H9 (cell line): ENCODE measurements around the gene SCFD2. TPM values are rescaled to one million over a fixed set of nuclear protein-coding genes. Genes with fewer than 3 reads are reported as not detected.
"Not testable (repeated sequence)": the region's sequence is repeated elsewhere in the genome, so short reads cannot be mapped to it uniquely, and the experiment has no call there.

ENCODE experiments used
- DNase-seq: peaks from one replicate; pipeline ENCODE4 v3.0.0-alpha.2; 2017
- H2AFZ ChIP-seq: one replicate; pipeline ENCODE4 v1.6.1; 2013; ENCODE audit warnings: mild to moderate bottlenecking, low read length, control low read depth, moderate library complexity
- H2AK5ac ChIP-seq: 2 replicates; pipeline ENCODE4 v1.6.1; 2013; ENCODE audit warnings: low read length, control low read depth, mixed read lengths; ENCODE audit not compliant: insufficient read length
- H2BK120ac ChIP-seq: one replicate; pipeline ENCODE4 v1.6.1; 2013; ENCODE audit warnings: low read depth, mild to moderate bottlenecking, low read length, control low read depth, inconsistent platforms; ENCODE audit not compliant: poor library complexity, severe bottlenecking
- H2BK12ac ChIP-seq: 2 replicates; pipeline ENCODE4 v1.6.1; 2013; ENCODE audit warnings: low read length, control low read depth, mixed read lengths, low read depth; ENCODE audit not compliant: insufficient read length
- H2BK15ac ChIP-seq: 2 replicates; pipeline ENCODE4 v1.6.1; 2013; ENCODE audit warnings: low read depth, low read length, control low read depth
- H2BK20ac ChIP-seq: one replicate; pipeline ENCODE4 v1.6.1; 2013; ENCODE audit warnings: low read depth, mild to moderate bottlenecking, low read length, control low read depth, inconsistent platforms; ENCODE audit not compliant: poor library complexity, severe bottlenecking
- H2BK5ac ChIP-seq: 2 replicates; pipeline ENCODE4 v1.6.1; 2013; ENCODE audit warnings: low read length, control low read depth, mixed read lengths; ENCODE audit not compliant: insufficient read length
- H3K14ac ChIP-seq: 2 replicates; pipeline ENCODE4 v1.6.1; 2013; ENCODE audit warnings: low read length, control low read depth; ENCODE audit not compliant: insufficient read depth
- H3K18ac ChIP-seq: 2 replicates; pipeline ENCODE4 v1.6.1; 2013; ENCODE audit warnings: low read depth, mild to moderate bottlenecking, mixed read lengths, low read length, control low read depth; ENCODE audit not compliant: insufficient read length
- H3K23ac ChIP-seq: 2 replicates; pipeline ENCODE4 v1.6.1; 2013; ENCODE audit warnings: low read length, control low read depth, mixed read lengths, low read depth; ENCODE audit not compliant: insufficient read length
- H3K23me2 ChIP-seq: 2 replicates; pipeline ENCODE4 v1.6.1; 2013; ENCODE audit warnings: low read depth, mild to moderate bottlenecking, mixed read lengths, low read length, control low read depth; ENCODE audit not compliant: insufficient read length, poor library complexity, severe bottlenecking
- H3K27ac ChIP-seq: 2 replicates; pipeline ENCODE4 v1.5.1; 2013; ENCODE audit warnings: low read length, control low read depth, mixed read lengths, low read depth; ENCODE audit not compliant: insufficient read length
- H3K27me3 ChIP-seq: 2 replicates; pipeline ENCODE4 v1.6.1; 2013; ENCODE audit warnings: low read length, control low read depth, inconsistent platforms; ENCODE audit not compliant: insufficient read depth
- H3K4ac ChIP-seq: 2 replicates; pipeline ENCODE4 v1.6.1; 2013; ENCODE audit warnings: low read depth, mild to moderate bottlenecking, control low read depth, inconsistent platforms, low read length, moderate library complexity
- H3K4me1 ChIP-seq: 2 replicates; pipeline ENCODE4 v1.6.1; 2013; ENCODE audit warnings: low read length, control low read depth, inconsistent platforms; ENCODE audit not compliant: insufficient read depth
- H3K4me2 ChIP-seq: 2 replicates; pipeline ENCODE4 v1.6.1; 2013; ENCODE audit warnings: low read length, control low read depth, mixed read lengths; ENCODE audit not compliant: insufficient read length, insufficient read depth
- H3K56ac ChIP-seq: 2 replicates; pipeline ENCODE4 v1.6.1; 2013; ENCODE audit warnings: low read depth, mild to moderate bottlenecking, mixed read lengths, low read length, control low read depth; ENCODE audit not compliant: insufficient read length
- H3K79me1 ChIP-seq: 2 replicates; pipeline ENCODE4 v1.6.1; 2013; ENCODE audit warnings: low read depth, mild to moderate bottlenecking, moderate library complexity, low read length, control low read depth, inconsistent platforms; ENCODE audit not compliant: insufficient read depth, poor library complexity, severe bottlenecking
- H3K79me2 ChIP-seq: 2 replicates; pipeline ENCODE4 v1.6.1; 2013; ENCODE audit warnings: low read length, control low read depth, inconsistent platforms; ENCODE audit not compliant: insufficient read depth
- H3K9ac ChIP-seq: 2 replicates; pipeline ENCODE4 v1.6.1; 2013; ENCODE audit warnings: low read length, control low read depth, mixed read lengths; ENCODE audit not compliant: insufficient read length; ENCODE audit errors: extremely low read depth
- H3K9me3 ChIP-seq: one replicate; pipeline ENCODE4 v1.6.1; 2013; ENCODE audit warnings: low read depth, low read length, inconsistent platforms; ENCODE audit not compliant: control insufficient read depth
- H3T11ph ChIP-seq: one replicate; pipeline ENCODE4 v1.6.1; 2013; ENCODE audit warnings: mild to moderate bottlenecking, low read length, control low read depth, inconsistent platforms
- H4K20me1 ChIP-seq: one replicate; pipeline ENCODE4 v1.6.1; 2013; ENCODE audit not compliant: control insufficient read depth, insufficient read length, insufficient read depth
- H4K5ac ChIP-seq: 2 replicates; pipeline ENCODE4 v1.6.1; 2013; ENCODE audit warnings: low read depth, mild to moderate bottlenecking, mixed read lengths, low read length, control low read depth; ENCODE audit not compliant: insufficient read length
- H4K8ac ChIP-seq: replicated peaks from 2 replicates; pipeline ENCODE4 v1.6.1; 2013; ENCODE audit warnings: low read length, control low read depth, mixed read lengths, low read depth; ENCODE audit not compliant: insufficient read length
- H4K91ac ChIP-seq: 2 replicates; pipeline ENCODE4 v1.6.1; 2013; ENCODE audit warnings: low read depth, mild to moderate bottlenecking, moderate library complexity, mixed read lengths, low read length, control low read depth; ENCODE audit not compliant: insufficient read length
- H3K27ac Mint-ChIP-seq, 3 experiments: 2 replicates in 2 of 3; 3 replicates in 1 of 3; pipeline ENCODE4 v1.8.0; 2020 to 2021; ENCODE audit warnings: mixed read lengths in 3 of 3, mild to moderate bottlenecking in 1 of 3, moderate library complexity in 1 of 3
- H3K27me3 Mint-ChIP-seq: 2 replicates; pipeline ENCODE4 v1.8.0; 2021; ENCODE audit warnings: low read depth, mild to moderate bottlenecking, moderate library complexity, mixed read lengths
- H3K36me3 Mint-ChIP-seq, 3 experiments: 2 replicates in 2 of 3; 3 replicates in 1 of 3; pipeline ENCODE4 v1.8.0; 2020 to 2021; ENCODE audit warnings: low read depth in 3 of 3, mixed read lengths in 3 of 3; ENCODE audit not compliant: insufficient read depth in 1 of 3
- H3K4me1 Mint-ChIP-seq, 2 experiments: 2 replicates each; pipeline ENCODE4 v1.8.0; 2020; ENCODE audit warnings: mixed read lengths in 2 of 2
- H3K4me3 Mint-ChIP-seq, 2 experiments: 2 replicates in 1 of 2; 3 replicates in 1 of 2; pipeline ENCODE4 v1.8.0; 2020 to 2021; ENCODE audit warnings: mild to moderate bottlenecking in 2 of 2, mixed read lengths in 2 of 2, moderate library complexity in 1 of 2
- H3K9me3 Mint-ChIP-seq, 2 experiments: 2 replicates in 1 of 2; 3 replicates in 1 of 2; pipeline ENCODE4 v1.8.0; 2020; ENCODE audit warnings: mild to moderate bottlenecking in 2 of 2, mixed read lengths in 2 of 2, moderate library complexity in 1 of 2
- CTCF ChIP-seq: fragments of 200-600 bp; sonication (generic); conservative IDR thresholded peaks from 3 replicates; pipeline ENCODE4 v1.8.0; 2021; ENCODE audit warnings: antibody characterized with exemption, mild to moderate bottlenecking
- WGBS: extraction: QIAGEN DNeasy Blood & Tissue Kit; methylation state at CpG from one replicate; pipeline ENCODE4 v1.1.7; 2013; ENCODE audit warnings: missing lambda C conversion rate, low lambda C conversion rate, mixed read lengths; ENCODE audit not compliant: insufficient read length; ENCODE audit errors: extremely low coverage; 5-methylcytosine and 5-hydroxymethylcytosine counted together
- long read RNA-seq: library from polyadenylated mRNA; unstranded; transcript quantifications from one replicate; pipeline ENCODE4 v2.0.0, GENCODE V29; 2020
- total RNA-seq: library from RNA; stranded (reverse); gene quantifications from 2 replicates; pipeline ENCODE4 v1.2.1, GENCODE V29; 2021

Gene SCFD2
- 10.1 TPM in 2 replicates for total RNA-seq
- long read RNA-seq, partial matches to known transcripts = 3 of 16 reads
- long read RNA-seq, other reads (novel, unspliced or antisense) = 10 of 16 reads

- Mint-ChIP-seq H3K36me3 (no peaks in the 10 kb centered on the region; a peak in 1 of 7 replicates), H3K4me3 (peak within 1 kb of the TSS; percentile 89 to 94), H3K27me3 (peaks cover 45% of the 10 kb centered on the region), H3K9me3 (peaks cover 4 to 7% of the 10 kb centered on the region in 2 experiments; a peak in 2 of 5 replicates), H3K4me1 (peaks cover 20 to 22% of the 10 kb centered on the region in 2 experiments), H3K27ac (peak within 1 kb of the TSS in 2 of 3 experiments; percentile 24 to 51; a peak in 2 of 7 replicates)
- Histone ChIP-seq H3K79me1 (no peaks in the 10 kb centered on the region), H3K4ac (no peak within 1 kb of the TSS), H2BK5ac (no peak within 1 kb of the TSS), H3K14ac (no peak within 1 kb of the TSS), H3K18ac (no peak within 1 kb of the TSS), H4K91ac (no peak within 1 kb of the TSS), H3K79me2 (no peaks in the 10 kb centered on the region; the same call in 1 of the 2 replicates), H2BK15ac (no peak within 1 kb of the TSS), H3T11ph (no peak within 1 kb of the TSS), H3K23me2 (peaks cover 7% of the 10 kb centered on the region), H4K5ac (no peak within 1 kb of the TSS), H3K23ac (no peak within 1 kb of the TSS), H4K8ac (no peak within 1 kb of the TSS), H3K9ac (peak within 1 kb of the TSS; percentile 0), H3K27me3 (no peaks in the 10 kb centered on the region), H4K20me1 (no peaks in the 10 kb centered on the region), H2BK20ac (no peak within 1 kb of the TSS), H2AFZ (peak within 1 kb of the TSS; percentile 35), H3K4me2 (peak within 1 kb of the TSS; percentile 83), H3K27ac (no peak within 1 kb of the TSS), H3K56ac (no peak within 1 kb of the TSS), H2BK120ac (no peak within 1 kb of the TSS), H2BK12ac (no peak within 1 kb of the TSS), H3K4me1 (no peaks in the 10 kb centered on the region), H2AK5ac (no peak within 1 kb of the TSS), H3K9me3 (no peaks in the 10 kb centered on the region)
- peak; percentile 97 for DNase-seq
- no CpG with 5 or more reads among the region's 51 CpGs for WGBS
- TF ChIP-seq CTCF = no peak
These were observed at the start of gene SCFD2 for GRCh38 chr4:53365486-53366300. TSS of gene SCFD2 (minus strand) at chr4:53366061.

GRCh38 chr4:53409479-53409878 is 43.6 kb upstream of the SCFD2 start:
- no CpG with 5 or more reads among the region's 11 CpGs for WGBS
- H3K36me3 Mint-ChIP-seq = peaks cover 47 to 50% (median 49%) of the 10 kb centered on the region in 3 experiments
- H4K20me1 ChIP-seq, H3K9ac ChIP-seq, H4K91ac ChIP-seq, H3K18ac ChIP-seq, H3K14ac ChIP-seq, H3K27ac Mint-ChIP-seq, H3K4me1 ChIP-seq, H3T11ph ChIP-seq, H3K4me3 Mint-ChIP-seq, H4K5ac ChIP-seq, H3K4me2 ChIP-seq, H3K79me2 ChIP-seq, H2AFZ ChIP-seq, H4K8ac ChIP-seq, H2BK12ac ChIP-seq, H3K27me3 Mint-ChIP-seq, H3K23me2 ChIP-seq, H2BK15ac ChIP-seq, H3K27me3 ChIP-seq, H3K4me1 Mint-ChIP-seq, H2BK120ac ChIP-seq, H3K27ac ChIP-seq, H3K79me1 ChIP-seq, H2BK20ac ChIP-seq, H3K4ac ChIP-seq, DNase-seq, H3K9me3 ChIP-seq, H3K23ac ChIP-seq, H2BK5ac ChIP-seq, H3K56ac ChIP-seq, H2AK5ac ChIP-seq: not testable (repeated sequence)
- H3K9me3 Mint-ChIP-seq = peaks cover 40% of the 10 kb centered on the region in 2 experiments
